K562 (cell line): Measurements from ENCODE around the gene HSDL2. TPM values are rescaled to one million over a fixed set of nuclear protein-coding genes. Genes with fewer than 3 reads are reported as not detected.
A peak's percentile ranks its signal among the peaks of the same experiment; 100 is the strongest.

Experiments used
- ATAC-seq: fragments of 200-7000 bp; cut with Tn5 transposase; 3 replicates; pipeline ENCODE4 v1.9.1; 2020; ENCODE audit warnings: moderate library complexity
- BruUV-seq: library from RNA; stranded (reverse); fragments of 400-500 nt; replicated peaks from 2 replicates; lab custom pipeline; 2021; lab: Mats Ljungman, UMichigan
- CTCF ChIA-PET: fragments of 300-600 bp; formaldehyde crosslinking; extraction: SDS; loops from one replicate; lab custom pipeline; 2021; ENCODE audit warnings: low intra/inter-chr PET ratio; lab: Yijun Ruan, JAX
- POLR2A ChIA-PET: fragments of 300-600, 350-650 bp; sonication (Branson Sonifier 250); formaldehyde crosslinking; extraction: SDS; loops from one replicate; lab custom pipeline; 2021; ENCODE audit warnings: antibody characterized with exemption, inconsistent platforms; lab: Yijun Ruan, JAX
- DNase-seq, 4 experiments: peaks; one replicate each; pipeline versions ENCODE4 v3.0.0 to v3.0.0-alpha.2; 2011 to 2018; ENCODE audit warnings: low spot score in 3 of 4, mixed read lengths in 3 of 4; ENCODE audit errors: extremely low read depth in 1 of 4
- FAIRE-seq: peaks from 2 replicates; lab custom pipeline; 2011; peaks lifted over from hg19 to GRCh38; lab: Jason Lieb, UNC
- H2AFZ ChIP-seq: 2 replicates; pipeline ENCODE4 v1.6.0; 2011; ENCODE audit warnings: low read depth, low read length, control low read depth, inconsistent platforms
- H3K27ac ChIP-seq: fragments of 200-600 bp; 3 replicates; pipeline ENCODE4 v1.8.0; 2011; ENCODE audit warnings: low read depth, mild to moderate bottlenecking, control low read depth, inconsistent platforms, low read length, moderate library complexity, mixed read lengths; ENCODE audit errors: extremely low read depth
- H3K27me3 ChIP-seq, 2 experiments: fragments of 300-600 bp in 1 of 2; 2 replicates in 1 of 2; 3 replicates in 1 of 2; pipeline versions ENCODE4 v1.6.0 to v1.8.0; 2011; ENCODE audit warnings: inconsistent platforms in 2 of 2, low read length in 2 of 2, mild to moderate bottlenecking in 1 of 2, mixed read lengths in 1 of 2, moderate library complexity in 1 of 2; ENCODE audit not compliant: control insufficient read depth in 2 of 2, insufficient read depth in 2 of 2
- H3K36me3 ChIP-seq: fragments of 300-600 bp; 3 replicates; pipeline ENCODE4 v1.8.0; 2011; ENCODE audit warnings: mild to moderate bottlenecking, low read length, inconsistent platforms; ENCODE audit not compliant: control insufficient read depth, insufficient read depth
- H3K4me1 ChIP-seq, 2 experiments: fragments of 200-600 bp in 1 of 2; replicated peaks in 1 of 2; 2 replicates in 1 of 2; 3 replicates in 1 of 2; pipeline versions ENCODE4 v1.5.1 to v1.8.0; 2011; ENCODE audit warnings: inconsistent platforms in 2 of 2, low read length in 2 of 2, mild to moderate bottlenecking in 1 of 2, mixed read lengths in 1 of 2, moderate library complexity in 1 of 2; ENCODE audit not compliant: control insufficient read depth in 2 of 2, insufficient read depth in 2 of 2
- H3K4me2 ChIP-seq: 2 replicates; pipeline ENCODE4 v1.6.1; 2011; ENCODE audit warnings: low read length, control low read depth, inconsistent platforms, mixed read lengths; ENCODE audit not compliant: insufficient read depth
- H3K4me3 ChIP-seq: fragments of 200-600 bp; sonication (generic), shearing (Covaris generic); 2 replicates; pipeline ENCODE4 v1.5.1; 2016; ENCODE audit warnings: control low read depth, inconsistent platforms
- H3K79me2 ChIP-seq: fragments of 200-600 bp; 3 replicates; pipeline ENCODE4 v1.8.0; 2011; ENCODE audit warnings: low read length, inconsistent platforms; ENCODE audit not compliant: control insufficient read depth, insufficient read depth
- H3K9ac ChIP-seq, 2 experiments: 2 replicates each; pipeline versions ENCODE4 v1.6.0 to v1.6.1; 2011; ENCODE audit warnings: low read depth in 2 of 2, low read length in 2 of 2, control low read depth in 1 of 2, inconsistent platforms in 1 of 2, mild to moderate bottlenecking in 1 of 2, mixed read lengths in 1 of 2; ENCODE audit not compliant: insufficient read depth in 1 of 2
- H3K9me1 ChIP-seq: one replicate; pipeline ENCODE4 v1.6.0; 2011; ENCODE audit warnings: inconsistent platforms, mild to moderate bottlenecking, low read length, moderate library complexity; ENCODE audit not compliant: control insufficient read depth, insufficient read depth
- H3K9me3 ChIP-seq: replicated peaks from 2 replicates; pipeline ENCODE4 v1.5.1; 2011; ENCODE audit warnings: low read depth, low read length, inconsistent platforms; ENCODE audit not compliant: control insufficient read depth, insufficient read depth
- H4K20me1 ChIP-seq: replicated peaks from 2 replicates; pipeline ENCODE4 v1.6.1; 2011; ENCODE audit warnings: low read length, inconsistent platforms, mixed read lengths; ENCODE audit not compliant: control insufficient read depth, insufficient read depth
- CBFA2T3 ChIP-seq: fragments of 450-650 bp; IDR thresholded peaks from 2 replicates; pipeline ENCODE4 v1.6.1; 2017
- WGBS: fragments of 100-300 bp; shearing (Covaris generic); methylation state at CpG from one replicate; pipeline ENCODE4 v1.1.6; 2016; ENCODE audit warnings: low coverage, mixed read lengths; ENCODE audit not compliant: insufficient coverage; ENCODE audit errors: missing lambda C conversion rate; 5-methylcytosine and 5-hydroxymethylcytosine counted together
- in situ Hi-C: fragments of 300-500 bp; cut with MboI; formaldehyde crosslinking; loops from 4 replicates; pipeline ENCODE4 v1.15.0; 2018; ENCODE audit warnings: inconsistent platforms, mixed read lengths
- intact Hi-C: fragments of 100-400 bp; cut with micrococcal nuclease; formaldehyde crosslinking; loops from 2 replicates; pipeline ENCODE4 v1.14.2; 2022
- polyA plus RNA-seq, 8 experiments: library from polyadenylated mRNA; depleted of rRNA in 4 of 8; stranded (reverse) in 5 of 8; unstranded in 3 of 8; fragments of >200 nt; fragmentation: Nextera tagmentation in 2 of 8; fragmentation: Illumina TruSeq in 1 of 8; extraction: Ambion mirVana in 2 of 8; extraction: Trizol in 1 of 8; gene quantifications; 2 replicates each; pipeline versions ENCODE4 v1.2.1 to v1.2.3, GENCODE V29; 2011 to 2014; ENCODE audit warnings: inconsistent platforms in 1 of 8, missing spikeins in 1 of 8
- total RNA-seq, 7 experiments: library from RNA; depleted of rRNA in 6 of 7; stranded (reverse); fragments of >200 nt in 6 of 7; fragmentation: Illumina TruSeq in 2 of 7; extraction: Trizol in 2 of 7; gene quantifications; 2 replicates each; pipeline versions ENCODE4 v1.2.1 to v1.2.3, GENCODE V29; 2011 to 2021; ENCODE audit warnings: low replicate concordance in 1 of 7
- TF ChIP-seq, protein P1 (sequence below): fragments of 450-650 bp; IDR thresholded peaks from 2 replicates; pipeline ENCODE4 v1.6.1; 2016; ENCODE audit warnings: mild to moderate bottlenecking
- TF ChIP-seq, protein P2 (sequence below): fragments of 450-650 bp; IDR thresholded peaks from 2 replicates; pipeline ENCODE4 v1.6.1; 2016; ENCODE audit warnings: low read depth

HSDL2 gene
- total and polyA plus RNA-seq, 9 of the 15 experiments (the other 6 are each of a cell fraction or from before 2014, with no cell fraction given): 22.8 to 74.1 (median 35.6) TPM

DNA sequence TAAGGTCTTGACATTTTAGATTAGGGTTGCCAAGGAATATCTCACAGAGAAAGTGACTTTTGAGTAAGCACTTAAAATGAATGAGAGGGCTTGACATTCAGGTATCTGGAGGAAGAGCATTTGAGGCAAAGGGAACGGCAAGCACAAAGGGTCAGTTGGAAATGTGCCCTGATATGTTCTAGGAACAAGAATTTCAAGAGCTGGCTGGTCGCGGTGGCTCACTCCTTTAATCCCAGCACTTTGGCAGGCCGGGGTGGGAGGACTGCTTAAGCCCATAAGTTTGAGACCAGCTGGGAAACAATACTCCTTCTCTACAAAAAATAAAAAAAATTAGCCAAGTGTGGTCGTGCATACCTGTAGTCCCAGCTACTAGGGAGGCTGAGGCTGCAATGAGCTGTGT lies 123.3 kb downstream of the HSDL2 start:
- Histone ChIP-seq H3K4me2 (peak overlapping the region; percentile 7; the same call in 1 of the 2 replicates), H3K9ac (peak overlapping the region in 1 of 2 experiments; percentile 78; a peak in 1 of 4 replicates), H3K79me2 (peaks cover 84% of the 10 kb centered on the region), H3K27ac (peak overlapping the region; percentile 12; the same call in 1 of the 3 replicates), H3K4me3 (no peak overlapping the region), H3K9me3 (no peaks in the 10 kb centered on the region), H3K27me3 (no peaks in the 10 kb centered on the region), H4K20me1 (no peaks in the 10 kb centered on the region), H2AFZ (no peak overlapping the region), H3K4me1 (peaks cover 5 to 9% of the 10 kb centered on the region in 2 experiments), H3K36me3 (0 out of 3 replicates have a peak, but pooled peaks cover 3% of the 10 kb centered on the region), H3K9me1 (no peaks in the 10 kb centered on the region)
- in situ Hi-C loops (no loop called here), intact Hi-C loops (loop anchor here (10.0 kb wide), 1 partner anchor 212 kb away; the partner anchor contains the start of gene INIP)
- CTCF ChIA-PET: no interaction called here
- no TSS peak for BruUV-seq
- TF ChIP-seq, protein P1, sequence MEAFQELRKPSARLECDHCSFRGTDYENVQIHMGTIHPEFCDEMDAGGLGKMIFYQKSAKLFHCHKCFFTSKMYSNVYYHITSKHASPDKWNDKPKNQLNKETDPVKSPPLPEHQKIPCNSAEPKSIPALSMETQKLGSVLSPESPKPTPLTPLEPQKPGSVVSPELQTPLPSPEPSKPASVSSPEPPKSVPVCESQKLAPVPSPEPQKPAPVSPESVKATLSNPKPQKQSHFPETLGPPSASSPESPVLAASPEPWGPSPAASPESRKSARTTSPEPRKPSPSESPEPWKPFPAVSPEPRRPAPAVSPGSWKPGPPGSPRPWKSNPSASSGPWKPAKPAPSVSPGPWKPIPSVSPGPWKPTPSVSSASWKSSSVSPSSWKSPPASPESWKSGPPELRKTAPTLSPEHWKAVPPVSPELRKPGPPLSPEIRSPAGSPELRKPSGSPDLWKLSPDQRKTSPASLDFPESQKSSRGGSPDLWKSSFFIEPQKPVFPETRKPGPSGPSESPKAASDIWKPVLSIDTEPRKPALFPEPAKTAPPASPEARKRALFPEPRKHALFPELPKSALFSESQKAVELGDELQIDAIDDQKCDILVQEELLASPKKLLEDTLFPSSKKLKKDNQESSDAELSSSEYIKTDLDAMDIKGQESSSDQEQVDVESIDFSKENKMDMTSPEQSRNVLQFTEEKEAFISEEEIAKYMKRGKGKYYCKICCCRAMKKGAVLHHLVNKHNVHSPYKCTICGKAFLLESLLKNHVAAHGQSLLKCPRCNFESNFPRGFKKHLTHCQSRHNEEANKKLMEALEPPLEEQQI: 0 out of 2 replicates have a peak, but pooled peaks have one; percentile 30
- TF ChIP-seq CBFA2T3: no peak
- TF ChIP-seq, protein P2, sequence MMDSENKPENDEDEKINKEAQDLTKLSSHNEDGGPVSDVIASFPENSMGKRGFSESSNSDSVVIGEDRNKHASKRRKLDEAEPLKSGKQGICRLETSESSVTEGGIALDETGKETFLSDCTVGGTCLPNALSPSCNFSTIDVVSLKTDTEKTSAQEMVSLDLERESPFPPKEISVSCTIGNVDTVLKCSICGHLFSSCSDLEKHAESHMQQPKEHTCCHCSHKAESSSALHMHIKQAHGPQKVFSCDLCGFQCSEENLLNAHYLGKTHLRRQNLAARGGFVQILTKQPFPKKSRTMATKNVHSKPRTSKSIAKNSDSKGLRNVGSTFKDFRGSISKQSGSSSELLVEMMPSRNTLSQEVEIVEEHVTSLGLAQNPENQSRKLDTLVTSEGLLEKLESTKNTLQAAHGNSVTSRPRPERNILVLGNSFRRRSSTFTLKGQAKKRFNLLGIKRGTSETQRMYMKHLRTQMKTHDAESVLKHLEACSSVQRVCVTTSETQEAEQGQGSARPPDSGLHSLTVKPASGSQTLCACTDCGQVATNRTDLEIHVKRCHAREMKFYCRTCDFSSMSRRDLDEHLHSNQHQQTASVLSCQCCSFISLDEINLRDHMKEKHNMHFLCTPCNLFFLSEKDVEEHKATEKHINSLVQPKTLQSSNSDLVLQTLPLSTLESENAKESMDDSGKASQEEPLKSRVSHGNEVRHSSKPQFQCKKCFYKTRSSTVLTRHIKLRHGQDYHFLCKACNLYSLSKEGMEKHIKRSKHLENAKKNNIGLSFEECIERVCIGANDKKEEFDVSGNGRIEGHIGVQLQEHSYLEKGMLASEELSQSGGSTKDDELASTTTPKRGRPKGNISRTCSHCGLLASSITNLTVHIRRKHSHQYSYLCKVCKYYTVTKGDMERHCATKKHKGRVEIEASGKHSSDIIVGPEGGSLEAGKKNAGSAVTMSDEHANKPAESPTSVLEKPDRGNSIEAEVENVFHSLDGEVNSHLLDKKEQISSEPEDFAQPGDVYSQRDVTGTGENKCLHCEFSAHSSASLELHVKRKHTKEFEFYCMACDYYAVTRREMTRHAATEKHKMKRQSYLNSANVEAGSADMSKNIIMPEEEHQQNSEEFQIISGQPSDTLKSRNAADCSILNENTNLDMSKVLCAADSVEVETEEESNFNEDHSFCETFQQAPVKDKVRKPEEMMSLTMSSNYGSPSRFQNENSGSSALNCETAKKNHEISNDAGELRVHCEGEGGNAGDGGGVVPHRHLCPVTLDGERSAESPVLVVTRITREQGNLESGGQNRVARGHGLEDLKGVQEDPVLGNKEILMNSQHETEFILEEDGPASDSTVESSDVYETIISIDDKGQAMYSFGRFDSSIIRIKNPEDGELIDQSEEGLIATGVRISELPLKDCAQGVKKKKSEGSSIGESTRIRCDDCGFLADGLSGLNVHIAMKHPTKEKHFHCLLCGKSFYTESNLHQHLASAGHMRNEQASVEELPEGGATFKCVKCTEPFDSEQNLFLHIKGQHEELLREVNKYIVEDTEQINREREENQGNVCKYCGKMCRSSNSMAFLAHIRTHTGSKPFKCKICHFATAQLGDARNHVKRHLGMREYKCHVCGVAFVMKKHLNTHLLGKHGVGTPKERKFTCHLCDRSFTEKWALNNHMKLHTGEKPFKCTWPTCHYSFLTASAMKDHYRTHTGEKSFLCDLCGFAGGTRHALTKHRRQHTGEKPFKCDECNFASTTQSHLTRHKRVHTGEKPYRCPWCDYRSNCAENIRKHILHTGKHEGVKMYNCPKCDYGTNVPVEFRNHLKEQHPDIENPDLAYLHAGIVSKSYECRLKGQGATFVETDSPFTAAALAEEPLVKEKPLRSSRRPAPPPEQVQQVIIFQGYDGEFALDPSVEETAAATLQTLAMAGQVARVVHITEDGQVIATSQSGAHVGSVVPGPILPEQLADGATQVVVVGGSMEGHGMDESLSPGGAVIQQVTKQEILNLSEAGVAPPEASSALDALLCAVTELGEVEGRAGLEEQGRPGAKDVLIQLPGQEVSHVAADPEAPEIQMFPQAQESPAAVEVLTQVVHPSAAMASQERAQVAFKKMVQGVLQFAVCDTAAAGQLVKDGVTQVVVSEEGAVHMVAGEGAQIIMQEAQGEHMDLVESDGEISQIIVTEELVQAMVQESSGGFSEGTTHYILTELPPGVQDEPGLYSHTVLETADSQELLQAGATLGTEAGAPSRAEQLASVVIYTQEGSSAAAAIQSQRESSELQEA: peak; percentile 84
- WGBS: 27% methylated on average over 5 of the region's 5 CpGs
- no peak for FAIRE-seq
- peak in 1 of 4 experiments; percentile 30 for DNase-seq
- POLR2A ChIA-PET: interaction anchor here (0.7 kb wide), 1 partner anchor 309 kb away, joined by 3 read pairs; no protein-coding TSS in a partner anchor
- peak; percentile 44 for ATAC-seq
